ENCODE measurements around the gene DUSP3. TPM values are rescaled to one million over a fixed set of nuclear protein-coding genes. Genes with fewer than 3 reads are reported as not detected.

Gene DUSP3
- total RNA-seq, 2 donors from 2014 or later = 25.4 to 31.0 TPM

GRCh38 chr17:43741636-43742035 is 37.1 kb downstream of the DUSP3 start:
- Mint-ChIP-seq H3K4me1 (peaks cover 18% of the 10 kb centered on the region), H3K9me3 (no peaks in the 10 kb centered on the region), H3K27ac (no peak overlapping the region), H3K27me3 (ENCODE audit: insufficient read depth) (peaks cover 5% of the 10 kb centered on the region), H3K36me3 (ENCODE audit: low read depth) (no peaks in the 10 kb centered on the region), H3K4me3 (no peak overlapping the region)
- Histone ChIP-seq H3K27me3 (ENCODE audit: control insufficient read depth, insufficient read depth, low read length, poor library complexity, severe bottlenecking) (no peaks in the 10 kb centered on the region), H3K9ac (ENCODE audit: extremely low read depth, low read length, poor library complexity, severe bottlenecking) (no peak overlapping the region), H3K36me3 (ENCODE audit: control insufficient read depth, insufficient read depth, low read length) (no peaks in the 10 kb centered on the region), H3K27ac (ENCODE audit: low read depth, low read length) (no peak overlapping the region), H3K9me3 (ENCODE audit: control insufficient read depth, low read length) (no peaks in the 10 kb centered on the region), H3K4me1 (ENCODE audit: control insufficient read depth, insufficient read depth, low read length) (no peaks in the 10 kb centered on the region), H3K4me3 (ENCODE audit: low read length) (no peak overlapping the region)
- no peak for DNase-seq
- TF ChIP-seq CTCF (conservative IDR thresholded peaks at IDR 0.05) = no peak
- 94 to 96% methylated on average over 5 of the region's 5 CpGs for WGBS, 2 experiments (ENCODE audit: insufficient coverage in 1 of 2, insufficient read length in 1 of 2)

GRCh38 chr17:43740541-43740940 is 38.2 kb downstream of the DUSP3 start:
- Histone ChIP-seq H3K36me3 (ENCODE audit: control insufficient read depth, insufficient read depth, low read length) (no peaks in the 10 kb centered on the region), H3K27me3 (ENCODE audit: control insufficient read depth, insufficient read depth, low read length, poor library complexity, severe bottlenecking) (no peaks in the 10 kb centered on the region), H3K9ac (ENCODE audit: extremely low read depth, low read length, poor library complexity, severe bottlenecking) (no peak overlapping the region), H3K27ac (ENCODE audit: low read depth, low read length) (no peak overlapping the region), H3K9me3 (ENCODE audit: control insufficient read depth, low read length) (no peaks in the 10 kb centered on the region), H3K4me1 (ENCODE audit: control insufficient read depth, insufficient read depth, low read length) (no peaks in the 10 kb centered on the region), H3K4me3 (ENCODE audit: low read length) (no peak overlapping the region)
- no peak overlapping the region for H3K27ac Mint-ChIP-seq
- H3K4me1 Mint-ChIP-seq = peaks cover 9% of the 10 kb centered on the region
- no peak for DNase-seq
- H3K36me3 Mint-ChIP-seq (ENCODE audit: low read depth) = no peaks in the 10 kb centered on the region
- WGBS, 2 experiments (ENCODE audit: insufficient coverage in 1 of 2, insufficient read length in 1 of 2) = 88 to 92% methylated on average over 4 of the region's 4 CpGs
- no peak for TF ChIP-seq CTCF (conservative IDR thresholded peaks at IDR 0.05)
- no peaks in the 10 kb centered on the region for H3K9me3 Mint-ChIP-seq
- no peak overlapping the region for H3K4me3 Mint-ChIP-seq
- H3K27me3 Mint-ChIP-seq (ENCODE audit: insufficient read depth) = peaks cover 5% of the 10 kb centered on the region

GRCh38 chr17:43737722-43738121 is 41.1 kb downstream of the DUSP3 start:
- no peak overlapping the region for H3K4me3 Mint-ChIP-seq
- no peaks in the 10 kb centered on the region for H3K27me3 ChIP-seq (ENCODE audit: control insufficient read depth, insufficient read depth, low read length, poor library complexity, severe bottlenecking)
- no peak overlapping the region for H3K9ac ChIP-seq (ENCODE audit: extremely low read depth, low read length, poor library complexity, severe bottlenecking)
- H3K9me3 ChIP-seq (ENCODE audit: control insufficient read depth, low read length) = peaks cover 12% of the 10 kb centered on the region
- 87 to 90% methylated on average over 2 of the region's 2 CpGs for WGBS, 2 experiments (ENCODE audit: insufficient coverage in 1 of 2, insufficient read length in 1 of 2)
- H3K27me3 Mint-ChIP-seq (ENCODE audit: insufficient read depth) = peaks cover 3% of the 10 kb centered on the region
- no peaks in the 10 kb centered on the region for H3K36me3 Mint-ChIP-seq (ENCODE audit: low read depth)
- H3K27ac Mint-ChIP-seq = no peak overlapping the region
- H3K4me1 ChIP-seq (ENCODE audit: control insufficient read depth, insufficient read depth, low read length) = no peaks in the 10 kb centered on the region
- H3K4me3 ChIP-seq (ENCODE audit: low read length) = no peak overlapping the region
- no peaks in the 10 kb centered on the region for H3K36me3 ChIP-seq (ENCODE audit: control insufficient read depth, insufficient read depth, low read length)
- no peak for DNase-seq
- H3K9me3 Mint-ChIP-seq = peaks cover 15% of the 10 kb centered on the region
- no peaks in the 10 kb centered on the region for H3K4me1 Mint-ChIP-seq
- no peak for TF ChIP-seq CTCF (conservative IDR thresholded peaks at IDR 0.05)
- no peak overlapping the region for H3K27ac ChIP-seq (ENCODE audit: low read depth, low read length)

Measured in endodermal cell (in vitro differentiated cells).